ENCODE results near the gene HOMER2. TPM values are rescaled to one million over a fixed set of nuclear protein-coding genes. Genes with fewer than 3 reads are reported as not detected.

Gene HOMER2
- total and polyA plus RNA-seq, 2 of the 4 experiments (the other 2 are of a cell fraction): 0.54 to 0.79 TPM

DNA sequence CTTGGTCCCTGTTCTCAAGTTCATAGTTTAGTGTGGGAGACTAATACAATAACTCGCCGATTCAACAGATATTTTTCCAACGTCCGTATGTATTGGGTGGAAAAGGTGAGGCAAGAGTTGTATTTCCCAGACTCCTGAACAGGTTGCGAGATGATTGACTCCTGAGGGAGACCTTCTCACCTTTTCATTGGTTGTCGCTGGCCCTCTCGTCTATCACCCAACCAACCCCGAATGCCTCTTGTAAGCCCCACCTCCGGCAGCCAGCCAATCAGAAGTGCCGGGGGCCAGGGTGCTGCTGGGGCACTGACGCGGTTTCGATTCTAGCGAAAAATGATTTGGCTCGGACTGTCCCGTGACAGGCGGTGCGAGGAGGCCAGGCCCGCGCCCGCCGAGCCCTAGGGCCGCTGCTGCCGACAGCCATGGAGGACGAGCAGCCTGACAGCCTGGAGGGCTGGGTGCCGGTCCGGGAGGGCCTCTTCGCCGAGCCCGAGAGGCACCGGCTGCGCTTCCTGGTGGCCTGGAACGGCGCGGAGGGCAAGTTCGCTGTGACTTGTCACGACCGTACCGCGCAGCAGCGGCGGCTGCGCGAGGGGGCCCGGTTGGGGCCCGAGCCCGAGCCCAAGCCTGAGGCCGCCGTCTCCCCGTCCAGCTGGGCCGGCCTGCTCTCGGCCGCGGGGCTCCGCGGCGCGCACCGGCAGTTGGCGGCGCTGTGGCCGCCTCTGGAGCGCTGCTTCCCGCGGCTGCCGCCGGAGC is 143.0 kb downstream of the HOMER2 start, which contains the start of gene WHAMM:
Gene WHAMM (plus strand): TSS at position 321 of the 753 bp plus-strand sequence. CDS start 99 bp downstream, at position 420.
- peak; percentile 96 for ATAC-seq (ENCODE audit: low read depth)
- peak within 1 kb of the TSS; percentile 97 for H2AK9ac ChIP-seq (replicated peaks; ENCODE audit: low read depth, low read length, poor library complexity)
- H3K9me3 ChIP-seq (ENCODE audit: control insufficient read depth, insufficient read depth, low read length): no peaks in the 10 kb centered on the region
- H3K4me3 ChIP-seq (ENCODE audit: insufficient read depth, low read depth, low read length): peak within 1 kb of the TSS; percentile 88
- WGBS, 2 experiments (ENCODE audit: extremely low coverage in 2 of 2, insufficient read length in 1 of 2): 0% methylated on average over 51 of the region's 67 CpGs; no CpG with 5 or more reads in 1 of the 2 experiments
- H2AK5ac ChIP-seq (ENCODE audit: low read depth, low read length): peak within 1 kb of the TSS; percentile 24; the same call in 1 of the 2 replicates
- H3K36me3 ChIP-seq (ENCODE audit: control insufficient read depth, insufficient read depth, low read length): peaks cover 9% of the 10 kb centered on the region
- peak within 1 kb of the TSS; percentile 75 for H4K5ac ChIP-seq (ENCODE audit: low read depth, low read length)
- H3K18ac ChIP-seq (ENCODE audit: low read depth, low read length): peak within 1 kb of the TSS; percentile 40; the same call in 1 of the 2 replicates
- H4K91ac ChIP-seq (ENCODE audit: insufficient read depth, low read depth, low read length): no peak within 1 kb of the TSS; the same call in 1 of the 2 replicates
- TF ChIP-seq CTCF (conservative IDR thresholded peaks at IDR 0.05; ENCODE audit: low read depth, low read length) (0 out of 2 replicates have a peak, but pooled peaks have one; percentile 24), MAZ (IDR thresholded peaks at IDR 0.05; ENCODE audit: borderline replicate concordance, low read depth, low read length) (peak; percentile 12; the same call in 1 of the 2 replicates), CHD1 (IDR thresholded peaks at IDR 0.05; ENCODE audit: low read depth, low read length) (0 out of 2 replicates have a peak, but pooled peaks have one; percentile 31), MXI1 (IDR thresholded peaks at IDR 0.05; ENCODE audit: borderline replicate concordance, low read depth, low read length) (no peak), FOS (IDR thresholded peaks at IDR 0.05; ENCODE audit: low read depth, low read length) (peak; percentile 64; the same call in 1 of the 2 replicates), SMC3 (IDR thresholded peaks at IDR 0.05; ENCODE audit: low read depth, low read length) (no peak), RFX5 (IDR thresholded peaks at IDR 0.05; ENCODE audit: low read depth, low read length) (peak; percentile 49), RAD21 (IDR thresholded peaks at IDR 0.05; ENCODE audit: low read length) (0 out of 2 replicates have a peak, but pooled peaks have one; percentile 5), BHLHE40 (IDR thresholded peaks at IDR 0.05; ENCODE audit: low read depth, low read length) (peak; percentile 52; the same call in 1 of the 2 replicates), NFE2L2 (IDR thresholded peaks at IDR 0.05; ENCODE audit: low read depth, low read length) (no peak), CEBPB (IDR thresholded peaks at IDR 0.05; ENCODE audit: low read depth, low read length) (peak; percentile 80), POLR2A (IDR thresholded peaks at IDR 0.05; ENCODE audit: low read depth, low read length) (peak; percentile 78)
- TF ChIP-seq, protein P1, sequence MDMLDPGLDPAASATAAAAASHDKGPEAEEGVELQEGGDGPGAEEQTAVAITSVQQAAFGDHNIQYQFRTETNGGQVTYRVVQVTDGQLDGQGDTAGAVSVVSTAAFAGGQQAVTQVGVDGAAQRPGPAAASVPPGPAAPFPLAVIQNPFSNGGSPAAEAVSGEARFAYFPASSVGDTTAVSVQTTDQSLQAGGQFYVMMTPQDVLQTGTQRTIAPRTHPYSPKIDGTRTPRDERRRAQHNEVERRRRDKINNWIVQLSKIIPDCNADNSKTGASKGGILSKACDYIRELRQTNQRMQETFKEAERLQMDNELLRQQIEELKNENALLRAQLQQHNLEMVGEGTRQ (IDR thresholded peaks at IDR 0.05; ENCODE audit: low read depth, low read length): peak; percentile 50
- peak within 1 kb of the TSS; percentile 86 for H3K9ac ChIP-seq (ENCODE audit: low read depth, low read length)
- in situ Hi-C loops (cut with MboI; ENCODE audit: low sequenced_read_pairs): loop anchor here (10.0 kb wide), 1 partner anchor 55 kb away; no protein-coding TSS in a partner anchor
- H3K56ac ChIP-seq (ENCODE audit: extremely low read depth, insufficient read depth, low read length): peak within 1 kb of the TSS; percentile 72
- 0 out of 2 replicates have a peak, but pooled peaks cover 5% of the 10 kb centered on the region for H3K9me1 ChIP-seq (ENCODE audit: insufficient read depth, low read length)
- peak within 1 kb of the TSS; percentile 82 for H3K4ac ChIP-seq (ENCODE audit: low read depth, low read length)
- H3K14ac ChIP-seq (replicated peaks; ENCODE audit: low read depth, low read length): 0 out of 2 replicates have a peak within 1 kb of the TSS, but pooled peaks have one; percentile 45
- H2BK20ac ChIP-seq (ENCODE audit: low read depth, low read length): no peak within 1 kb of the TSS
- H4K8ac ChIP-seq (ENCODE audit: low read depth in 2 of 2, low read length in 2 of 2): peak within 1 kb of the TSS in 1 of 2 experiments; percentile 55; a peak in 2 of 4 replicates
- POLR2A ChIA-PET (ENCODE audit: unreplicated experiment): interaction anchor here (0.6 kb wide), 1 partner anchor 59 kb away, joined by 3 read pairs; no protein-coding TSS in a partner anchor
- H2BK120ac ChIP-seq (ENCODE audit: low read depth, low read length): peak within 1 kb of the TSS; percentile 42
- H2BK5ac ChIP-seq (ENCODE audit: low read depth, low read length, poor library complexity, severe bottlenecking): peak within 1 kb of the TSS; percentile 96
- peak within 1 kb of the TSS; percentile 92; the same call in 1 of the 2 replicates for H3K4me2 ChIP-seq (ENCODE audit: low read depth, low read length)
- peak within 1 kb of the TSS; percentile 92 for H3K27ac ChIP-seq (ENCODE audit: insufficient read depth, low read length)
- no peak within 1 kb of the TSS for H2BK15ac ChIP-seq (ENCODE audit: low read depth, low read length)
- H3K27me3 ChIP-seq (ENCODE audit: control insufficient read depth, insufficient read depth, low read length): no peaks in the 10 kb centered on the region
- peak within 1 kb of the TSS; percentile 99 for H2AFZ ChIP-seq (replicated peaks; ENCODE audit: low read length, poor library complexity)
- CTCF ChIA-PET: no interaction called here
- no peaks in the 10 kb centered on the region for H3K4me1 ChIP-seq (ENCODE audit: control insufficient read depth, insufficient read depth, low read length)
- H3K23ac ChIP-seq (ENCODE audit: low read depth, low read length): peak within 1 kb of the TSS; percentile 96
- peaks cover 7% of the 10 kb centered on the region; the same call in 1 of the 2 replicates for H4K20me1 ChIP-seq (ENCODE audit: insufficient read depth, low read length)
- H3K79me1 ChIP-seq (ENCODE audit: low read depth in 1 of 2, low read length in 2 of 2): peaks cover 16 to 24% of the 10 kb centered on the region in 2 experiments
- no TSS peak for BruUV-seq (replicated peaks)
- dilution Hi-C loops (cut with HindIII; ENCODE audit: low sequenced_read_pairs, unreplicated experiment): no loop called here
- intact Hi-C loops (cut with micrococcal nuclease): loop anchor here (2.0 to 5.0 kb wide), 4 partner anchors 42 to 267 kb away; no protein-coding TSS in a partner anchor
- DNase-seq: peak; percentile 98
